HT-29 (cell line): ENCODE data around the gene OSBPL6. TPM values are rescaled to one million over a fixed set of nuclear protein-coding genes. Genes with fewer than 3 reads are reported as not detected.
"Not testable (repeated sequence)": the region's sequence is repeated elsewhere in the genome, so short reads cannot be mapped to it uniquely, and the experiment has no call there.

Source experiments
- DNase-seq: peaks from one replicate; pipeline ENCODE4 v3.0.0-alpha.2; 2015; ENCODE audit warnings: low spot score
- total RNA-seq: library from RNA; depleted of rRNA; stranded (reverse); fragments of >200 nt; shearing (Covaris generic); gene quantifications from 2 replicates; pipeline ENCODE4 v1.2.3, GENCODE V29; 2014

Gene OSBPL6
- total RNA-seq, 1 experiment from 2014 or later = not detected

DNA sequence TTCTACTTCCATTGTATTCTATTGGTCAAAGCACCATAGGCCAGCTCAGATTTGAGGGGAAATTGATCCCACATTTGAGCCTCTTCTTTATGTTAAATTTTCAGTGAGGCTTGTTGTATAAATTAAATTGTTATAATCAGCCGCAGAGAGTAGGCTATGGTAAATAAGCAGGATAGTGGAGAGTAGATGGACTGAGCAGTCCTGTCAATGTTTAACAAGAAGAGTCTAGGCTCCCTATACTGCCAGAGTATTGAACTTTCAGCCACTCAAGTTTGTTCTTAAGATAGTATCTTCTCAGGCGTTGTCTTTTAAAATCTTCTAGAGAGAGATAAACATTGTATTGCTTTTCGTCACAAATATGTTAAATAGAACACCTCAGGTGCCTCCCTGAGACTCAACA is 155.7 kb downstream of the OSBPL6 start:
- DNase-seq = no peak

DNA sequence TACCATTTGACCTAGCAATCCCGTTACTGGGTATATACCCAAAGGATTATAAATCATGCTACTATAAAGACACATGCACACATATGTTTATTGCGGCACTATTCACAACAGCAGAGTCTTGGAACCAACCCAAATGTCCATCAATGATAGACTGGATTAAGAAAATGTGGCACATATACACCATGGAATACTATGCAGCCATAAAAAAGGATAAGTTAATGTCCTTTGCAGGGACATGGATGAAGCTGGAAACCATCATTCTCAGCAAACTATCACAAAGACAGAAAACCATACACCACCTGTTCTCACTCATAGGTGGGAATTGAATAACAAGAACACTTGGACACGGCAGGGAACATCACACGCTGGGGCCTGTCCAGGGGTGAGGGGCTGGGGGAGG is 163.4 kb downstream of the OSBPL6 start:
- not testable (repeated sequence) for DNase-seq

DNA sequence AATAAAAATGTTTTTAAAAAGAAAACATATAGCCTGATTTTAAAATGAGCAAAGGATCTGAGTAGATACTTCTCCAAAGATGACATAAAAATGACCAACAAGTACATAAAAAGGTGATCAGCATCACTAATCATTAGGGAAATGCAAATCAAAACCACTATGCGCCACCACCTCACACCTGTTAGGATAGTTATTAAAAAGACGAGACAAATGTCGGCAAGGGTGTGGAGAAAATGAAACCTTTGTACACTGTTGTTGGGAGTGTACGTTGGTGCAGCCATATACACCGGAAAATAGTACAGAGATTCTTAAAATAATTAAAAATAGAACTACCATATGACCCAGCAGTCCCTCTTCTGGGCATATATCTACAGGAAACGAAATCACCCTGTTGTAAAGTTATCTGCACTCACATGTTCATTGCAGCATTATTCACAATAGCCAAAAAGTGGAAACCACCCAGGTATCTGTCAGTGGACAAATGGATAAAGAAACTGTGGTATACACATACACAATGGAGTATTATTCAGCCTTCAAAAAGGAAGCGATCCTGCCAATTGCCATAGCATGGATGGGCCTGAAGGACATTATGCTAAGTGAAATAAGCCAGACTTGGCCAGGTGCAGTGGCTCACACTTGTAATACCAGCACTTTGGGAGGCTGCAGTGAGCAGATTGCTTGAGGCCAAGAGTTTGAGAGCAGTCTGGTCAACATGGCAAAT is 165.0 kb downstream of the OSBPL6 start:
- DNase-seq = no peak

DNA sequence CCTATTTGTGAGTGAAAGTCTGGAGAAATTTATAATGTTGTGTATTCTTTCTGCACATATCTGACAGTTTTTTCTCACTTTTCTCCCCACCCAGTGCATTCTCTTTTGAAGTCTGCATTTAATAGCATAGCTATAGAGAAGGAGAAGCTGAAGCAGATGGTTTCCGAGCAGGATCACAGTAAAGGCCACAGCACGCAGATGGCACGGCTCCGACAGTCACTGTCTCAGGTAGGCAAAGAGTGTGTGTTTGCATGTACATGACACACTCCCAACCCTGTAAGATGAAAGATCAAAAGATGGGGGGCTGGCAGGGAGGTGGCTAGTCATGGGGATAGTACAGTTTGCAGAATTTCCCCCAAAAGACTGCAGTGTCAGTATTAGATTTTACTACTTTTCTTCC is 167.3 kb downstream of the OSBPL6 start:
- no peak for DNase-seq

GRCh38 chr2:178363252-178363651 is 168.9 kb downstream of the OSBPL6 start:
- DNase-seq = no peak

GRCh38 chr2:178365116-178365515 is 170.8 kb downstream of the OSBPL6 start:
- no peak for DNase-seq

DNA sequence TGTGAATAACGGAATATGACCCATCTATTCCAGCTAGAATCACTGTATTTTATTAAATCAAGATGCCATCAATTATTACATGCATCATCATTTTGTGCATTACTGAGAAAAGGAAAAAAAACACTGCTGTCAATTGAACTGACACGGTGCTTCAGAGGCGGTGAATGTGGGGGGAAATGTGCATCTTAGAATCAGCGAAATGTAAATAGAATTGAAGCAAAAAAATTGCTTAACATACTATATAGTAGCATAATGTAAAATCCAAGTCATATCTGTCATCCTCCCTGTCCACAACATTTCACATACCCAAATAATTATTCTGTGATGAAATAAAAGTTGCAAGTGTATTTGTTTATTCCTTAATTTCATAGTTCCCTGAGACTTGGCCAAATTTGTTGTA is 172.1 kb downstream of the OSBPL6 start:
- no peak for DNase-seq

GRCh38 chr2:178367344-178367743 is 173.0 kb downstream of the OSBPL6 start:
- no peak for DNase-seq

DNA sequence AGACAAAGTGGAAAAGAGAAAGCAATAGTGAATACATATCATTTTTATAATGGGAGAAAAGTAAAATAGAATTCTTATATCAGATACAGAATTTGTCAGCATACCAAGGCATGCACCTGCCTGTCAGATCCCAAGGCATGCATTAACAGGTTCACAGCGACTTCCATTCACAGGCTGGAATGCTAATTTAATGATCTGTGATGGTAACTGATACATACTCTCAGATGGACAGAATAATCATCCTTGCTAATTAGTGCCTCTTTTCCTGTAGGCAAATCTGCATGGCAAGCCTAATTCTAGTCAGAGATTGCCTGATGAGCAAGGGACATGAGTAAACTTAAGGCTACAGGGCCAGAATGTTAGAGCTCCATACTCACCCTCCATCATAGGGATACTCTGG is 180.6 kb downstream of the OSBPL6 start:
- no peak for DNase-seq

DNA sequence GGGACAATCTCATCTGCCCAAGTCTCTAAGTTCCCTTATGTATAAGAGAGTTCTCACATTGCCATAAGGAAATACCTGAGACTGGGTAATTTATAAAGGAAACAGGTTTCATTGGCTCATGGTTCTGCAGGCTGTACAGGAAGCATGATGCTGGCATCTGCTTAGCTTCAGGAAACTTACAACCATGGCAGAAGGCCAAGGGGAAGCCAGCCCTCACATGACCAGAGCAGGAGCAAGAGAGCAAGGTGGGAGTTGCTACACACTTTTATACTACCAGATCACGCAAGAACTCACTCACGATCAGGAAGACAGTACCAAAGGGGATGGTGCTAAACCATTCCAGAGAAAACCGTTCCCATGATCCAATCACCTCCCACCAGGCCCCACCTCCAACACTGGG is 182.7 kb downstream of the OSBPL6 start:
- no peak for DNase-seq

DNA sequence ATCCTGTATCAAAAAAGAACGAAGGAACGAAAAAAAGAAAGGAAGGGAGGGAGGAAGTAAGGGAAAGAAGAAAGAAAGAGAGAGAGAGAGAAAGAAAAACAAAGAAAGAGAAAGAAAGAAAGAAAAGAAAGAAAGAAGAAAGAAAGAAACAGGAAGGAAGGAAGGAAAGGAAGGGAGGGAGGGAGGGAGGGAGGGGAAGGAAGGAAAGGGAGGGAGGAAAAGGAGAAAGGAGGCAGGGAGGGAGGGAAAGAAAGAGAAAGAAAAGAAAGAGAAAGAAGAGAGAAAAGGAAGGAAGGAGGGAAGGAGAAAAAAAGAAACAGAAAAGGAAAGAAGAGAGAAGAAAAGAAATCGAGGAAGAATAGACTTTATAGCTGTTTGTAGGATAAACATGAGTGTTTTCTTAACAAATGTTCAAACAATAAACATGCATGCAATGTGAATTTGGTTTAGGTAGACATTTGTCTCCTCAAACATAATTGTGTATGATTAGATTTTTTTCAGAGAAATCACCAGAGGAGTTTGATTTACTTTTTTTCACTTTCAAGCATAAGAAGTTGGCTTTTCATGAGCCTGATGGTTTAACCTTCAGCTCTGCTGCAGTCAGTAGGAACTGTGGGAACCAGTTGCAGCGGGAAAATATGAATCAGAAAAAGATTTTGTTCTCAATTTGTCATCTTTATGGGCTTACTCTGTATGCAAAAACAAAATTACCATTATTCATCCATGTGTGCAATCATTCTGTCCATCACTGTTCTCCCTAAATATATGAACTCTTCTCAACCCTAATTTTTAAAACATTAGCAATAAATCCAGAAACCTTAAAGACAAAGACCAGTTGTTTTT is 185.1 kb downstream of the OSBPL6 start:
- no peak for DNase-seq

GRCh38 chr2:178380763-178381162 is 186.5 kb downstream of the OSBPL6 start:
- DNase-seq = no peak

GRCh38 chr2:178383718-178384117 is 189.4 kb downstream of the OSBPL6 start:
- DNase-seq = no peak

GRCh38 chr2:178385595-178386148 is 191.4 kb downstream of the OSBPL6 start:
- DNase-seq = no peak

- no peak for DNase-seq
These were observed 192.8 kb downstream of the OSBPL6 start for GRCh38 chr2:178386986-178387597.

GRCh38 chr2:178388287-178388686 is 194.0 kb downstream of the OSBPL6 start:
- DNase-seq = no peak

DNA sequence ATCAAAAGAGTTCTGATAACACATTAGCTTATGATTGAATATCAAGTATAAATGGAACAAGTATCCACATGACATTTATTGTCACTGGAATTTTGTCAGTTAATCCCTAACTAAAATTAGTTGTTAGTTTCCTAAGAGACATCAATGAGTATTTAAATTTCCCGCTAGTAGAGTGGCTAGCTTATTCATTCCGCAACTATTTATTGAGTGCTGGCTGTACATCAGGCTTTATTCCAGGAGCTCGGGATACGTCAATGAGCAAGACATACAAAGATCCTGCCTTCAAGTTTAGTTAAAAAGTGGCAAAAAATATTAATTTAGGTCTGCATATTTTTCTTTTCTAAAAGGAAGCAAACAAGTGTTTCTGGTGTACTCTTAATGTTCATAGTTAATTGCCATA is 197.4 kb downstream of the OSBPL6 start:
- no peak for DNase-seq

DNA sequence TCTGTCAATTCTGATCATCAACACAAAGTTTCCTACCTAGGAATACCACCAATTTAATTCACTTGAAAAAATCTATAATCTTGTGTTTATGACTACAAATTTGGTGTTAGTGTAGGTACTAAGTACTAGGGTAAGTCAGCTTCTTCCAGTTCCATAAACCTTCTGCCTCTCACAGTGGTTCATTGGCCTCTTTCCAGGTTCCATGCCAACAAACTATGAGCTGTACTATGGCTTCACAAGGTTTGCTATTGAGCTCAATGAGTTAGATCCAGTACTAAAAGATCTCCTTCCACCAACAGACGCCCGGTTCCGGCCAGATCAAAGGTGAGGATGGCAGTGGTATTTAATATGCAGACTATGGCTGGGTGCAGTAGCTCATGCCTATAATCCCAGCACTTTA is 197.9 kb downstream of the OSBPL6 start:
- DNase-seq = no peak

GRCh38 chr2:178394859-178395258 is 200.5 kb downstream of the OSBPL6 start:
- DNase-seq = no peak

- DNase-seq = no peak
These were observed 201.0 kb downstream of the OSBPL6 start for GRCh38 chr2:178395295-178395694.

- no peak for DNase-seq
These were observed 201.7 kb downstream of the OSBPL6 start for GRCh38 chr2:178395941-178396570.
